ENCODE measurements around the gene PKNOX2. TPM values are rescaled to one million over a fixed set of nuclear protein-coding genes. Genes with fewer than 3 reads are reported as not detected.

The PKNOX2 gene
- total and polyA plus RNA-seq, 7 donors = 0.23 to 4.7 (median 1.4) TPM

- TF ChIP-seq POLR2AphosphoS5 (IDR thresholded peaks at IDR 0.05) (no peak), POLR2A (IDR thresholded peaks at IDR 0.05) (no peak), CTCF (IDR thresholded peaks at IDR 0.05) (no peak), EP300 (IDR thresholded peaks at IDR 0.05) (no peak)
- WGBS, 2 donors = 68 to 88% methylated on average over 2 of the region's 2 CpGs
- Histone ChIP-seq H3K27me3 (no peaks in the 10 kb centered on the region), H3K4me1 (no peaks in the 10 kb centered on the region), H3K36me3 (no peaks in the 10 kb centered on the region), H3K9me3 (no peaks in the 10 kb centered on the region), H3K4me3 (no peak overlapping the region), H3K27ac (no peak overlapping the region)
- intact Hi-C loops (cut with DNase I) = no loop called here
- DNase-seq = no peak
Measured at GRCh38 chr11:125270711-125271110, 106.2 kb downstream of the PKNOX2 start.

GRCh38 chr11:125271483-125272091, 107.0 kb downstream of the PKNOX2 start:
- Histone ChIP-seq H3K27me3 (no peaks in the 10 kb centered on the region), H3K9me3 (no peaks in the 10 kb centered on the region), H3K36me3 (no peaks in the 10 kb centered on the region), H3K4me1 (no peaks in the 10 kb centered on the region), H3K4me3 (no peak overlapping the region), H3K27ac (no peak overlapping the region)
- 90% methylated on average over 6 of the region's 6 CpGs for WGBS, 2 donors
- TF ChIP-seq POLR2A (IDR thresholded peaks at IDR 0.05) = no peak
- no peak for TF ChIP-seq CTCF (IDR thresholded peaks at IDR 0.05)
- TF ChIP-seq POLR2AphosphoS5 (IDR thresholded peaks at IDR 0.05) = no peak
- TF ChIP-seq EP300 (IDR thresholded peaks at IDR 0.05) = no peak
- DNase-seq = no peak
- intact Hi-C loops (cut with DNase I) = no loop called here

GRCh38 chr11:125272092-125272491, 107.5 kb downstream of the PKNOX2 start:
- Histone ChIP-seq H3K36me3 (no peaks in the 10 kb centered on the region), H3K27ac (no peak overlapping the region), H3K4me1 (no peaks in the 10 kb centered on the region), H3K4me3 (no peak overlapping the region), H3K9me3 (no peaks in the 10 kb centered on the region), H3K27me3 (no peaks in the 10 kb centered on the region)
- TF ChIP-seq POLR2AphosphoS5 (IDR thresholded peaks at IDR 0.05) = no peak
- no peak for TF ChIP-seq CTCF (IDR thresholded peaks at IDR 0.05)
- TF ChIP-seq POLR2A (IDR thresholded peaks at IDR 0.05) = no peak
- TF ChIP-seq EP300 (IDR thresholded peaks at IDR 0.05) = no peak
- no peak for DNase-seq
- 68 to 78% methylated on average over 3 of the region's 3 CpGs for WGBS, 2 donors
- intact Hi-C loops (cut with DNase I) = no loop called here

- Histone ChIP-seq H3K27me3 (no peaks in the 10 kb centered on the region), H3K9me3 (no peaks in the 10 kb centered on the region), H3K27ac (no peak overlapping the region), H3K4me1 (no peaks in the 10 kb centered on the region), H3K4me3 (no peak overlapping the region), H3K36me3 (no peaks in the 10 kb centered on the region)
- no peak for TF ChIP-seq EP300 (IDR thresholded peaks at IDR 0.05)
- no peak for TF ChIP-seq POLR2AphosphoS5 (IDR thresholded peaks at IDR 0.05)
- no peak for TF ChIP-seq CTCF (IDR thresholded peaks at IDR 0.05)
- TF ChIP-seq POLR2A (IDR thresholded peaks at IDR 0.05) = no peak
- 46 to 63% methylated on average over 10 of the region's 10 CpGs for WGBS, 2 donors
- DNase-seq = no peak
- intact Hi-C loops (cut with DNase I) = no loop called here
Measured at GRCh38 chr11:125272821-125273220, 108.3 kb downstream of the PKNOX2 start.

- Histone ChIP-seq H3K36me3 (no peaks in the 10 kb centered on the region), H3K27me3 (no peaks in the 10 kb centered on the region), H3K27ac (no peak overlapping the region), H3K9me3 (no peaks in the 10 kb centered on the region), H3K4me1 (no peaks in the 10 kb centered on the region), H3K4me3 (no peak overlapping the region)
- 65 to 78% methylated on average over 5 of the region's 5 CpGs for WGBS, 2 donors
- intact Hi-C loops (cut with DNase I) = no loop called here
- DNase-seq = no peak
- no peak for TF ChIP-seq POLR2AphosphoS5 (IDR thresholded peaks at IDR 0.05)
- no peak for TF ChIP-seq POLR2A (IDR thresholded peaks at IDR 0.05)
- TF ChIP-seq EP300 (IDR thresholded peaks at IDR 0.05) = no peak
- TF ChIP-seq CTCF (IDR thresholded peaks at IDR 0.05) = no peak
Measured at GRCh38 chr11:125273519-125274000, 109.0 kb downstream of the PKNOX2 start.

All from sigmoid colon (tissue), 7 donors.